NCI-H2107 (cell line): ENCODE measurements around the gene SRP68.
"Not testable (repeated sequence)": the region's sequence is repeated elsewhere in the genome, so short reads cannot be mapped to it uniquely, and the experiment has no call there.

Experiments
- DNase-seq: peaks from one replicate; lab custom pipeline; 2025; lab: John Stamatoyannopoulos, UW

SRP68 gene

DNA sequence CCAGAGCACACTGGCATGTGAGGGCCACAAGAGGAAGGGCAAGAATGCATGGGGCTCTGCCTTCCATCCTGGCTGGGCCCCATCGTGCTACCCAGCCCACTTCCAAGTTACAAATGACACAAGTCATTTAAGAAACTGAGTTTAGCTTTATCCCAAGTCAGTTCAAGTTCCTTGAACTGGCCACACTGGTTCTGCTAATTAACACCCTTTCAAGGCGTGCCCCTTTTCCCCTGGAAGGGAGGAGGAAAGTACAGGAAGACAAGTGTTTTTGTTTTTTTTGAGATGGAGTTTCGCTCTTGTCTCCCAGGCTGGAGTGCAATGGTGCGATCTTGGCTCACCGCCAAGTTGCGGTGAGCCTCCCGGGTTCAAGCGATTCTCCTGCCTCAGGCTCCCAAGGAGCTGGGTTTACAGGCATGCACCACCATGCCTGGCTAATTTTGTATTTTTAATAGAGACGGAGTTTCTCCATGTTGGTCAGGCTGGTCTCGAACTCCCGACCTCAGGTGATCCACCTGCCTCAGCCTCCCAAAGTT, 27.8 kb downstream of the SRP68 start:
- DNase-seq = not testable (repeated sequence)

DNA sequence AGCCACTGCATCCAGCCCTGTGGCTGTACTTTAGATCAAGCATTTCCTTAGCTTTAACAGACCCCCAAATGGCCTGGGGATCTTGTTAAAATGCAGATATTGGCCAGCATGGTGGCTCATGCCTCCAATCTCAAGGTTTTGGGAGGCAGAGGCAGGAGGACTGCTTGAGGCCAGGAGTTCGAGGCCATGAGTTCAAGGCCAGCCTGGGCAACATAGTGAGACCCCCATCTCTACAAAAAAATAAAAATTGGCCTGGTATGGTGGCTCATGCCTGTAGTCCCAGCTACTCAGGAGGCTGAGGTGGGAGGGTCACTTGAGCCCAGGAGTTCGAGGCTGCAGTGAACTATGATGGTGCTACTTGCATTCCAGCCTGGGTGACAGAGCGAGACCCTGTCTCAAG, 29.4 kb downstream of the SRP68 start:
- not testable (repeated sequence) for DNase-seq

DNA sequence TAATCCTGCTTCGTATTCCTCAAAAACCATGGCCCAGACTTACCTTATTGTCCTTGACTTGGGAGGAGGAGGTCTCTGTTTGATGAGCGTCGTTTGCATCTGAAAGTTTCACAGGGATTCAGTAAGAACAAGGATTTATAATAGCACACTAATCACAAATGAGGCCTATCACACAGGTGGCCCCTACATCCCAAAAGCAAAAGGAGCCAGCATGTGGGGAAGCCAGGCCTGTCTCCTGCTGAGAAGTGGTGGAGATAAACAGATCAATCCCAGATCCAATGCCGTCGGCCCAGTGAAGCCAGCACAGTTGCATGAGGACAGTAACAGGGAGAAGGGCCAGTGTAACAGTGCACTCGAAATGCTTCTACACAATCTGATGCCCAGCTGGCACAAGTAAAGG, 31.9 kb downstream of the SRP68 start:
- DNase-seq = no peak

DNA sequence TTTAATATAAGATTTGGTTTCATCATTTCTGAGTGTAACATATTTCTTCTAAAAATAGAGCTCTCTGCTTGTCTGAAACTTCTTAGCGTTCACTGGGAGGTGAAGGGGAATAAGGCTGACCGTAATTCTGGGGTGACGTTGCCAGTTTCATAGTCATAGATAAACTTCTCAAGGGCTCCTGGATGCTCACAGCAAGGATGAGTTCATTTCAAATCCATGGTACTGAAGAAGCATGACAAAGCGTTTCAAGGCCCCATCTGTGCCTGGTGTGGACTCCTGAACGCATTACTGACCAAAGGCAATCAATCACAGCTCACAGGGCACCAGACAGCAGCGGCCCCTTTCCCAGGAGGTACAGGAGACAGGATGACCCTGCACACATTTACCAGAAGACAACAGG, 33.2 kb downstream of the SRP68 start:
- DNase-seq = no peak

DNA sequence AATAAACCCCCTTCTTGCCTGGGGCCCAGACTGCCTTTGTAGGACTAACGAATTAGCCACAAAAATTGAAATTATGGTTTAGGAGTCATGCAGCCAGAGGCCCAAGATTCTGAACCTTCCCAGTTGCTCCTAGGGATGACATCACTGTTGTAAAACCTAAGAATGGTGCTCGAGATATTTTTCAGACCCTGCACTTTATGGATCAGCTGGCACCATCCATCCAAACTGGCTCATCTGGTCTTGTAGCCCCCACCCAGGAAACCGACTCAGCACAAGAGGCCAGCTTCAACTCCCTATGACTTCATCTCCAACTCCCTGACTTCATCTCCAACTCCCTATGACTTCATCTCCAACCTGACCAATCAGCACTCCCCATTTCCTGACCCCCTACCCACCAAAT, 34.3 kb downstream of the SRP68 start:
- no peak for DNase-seq

DNA sequence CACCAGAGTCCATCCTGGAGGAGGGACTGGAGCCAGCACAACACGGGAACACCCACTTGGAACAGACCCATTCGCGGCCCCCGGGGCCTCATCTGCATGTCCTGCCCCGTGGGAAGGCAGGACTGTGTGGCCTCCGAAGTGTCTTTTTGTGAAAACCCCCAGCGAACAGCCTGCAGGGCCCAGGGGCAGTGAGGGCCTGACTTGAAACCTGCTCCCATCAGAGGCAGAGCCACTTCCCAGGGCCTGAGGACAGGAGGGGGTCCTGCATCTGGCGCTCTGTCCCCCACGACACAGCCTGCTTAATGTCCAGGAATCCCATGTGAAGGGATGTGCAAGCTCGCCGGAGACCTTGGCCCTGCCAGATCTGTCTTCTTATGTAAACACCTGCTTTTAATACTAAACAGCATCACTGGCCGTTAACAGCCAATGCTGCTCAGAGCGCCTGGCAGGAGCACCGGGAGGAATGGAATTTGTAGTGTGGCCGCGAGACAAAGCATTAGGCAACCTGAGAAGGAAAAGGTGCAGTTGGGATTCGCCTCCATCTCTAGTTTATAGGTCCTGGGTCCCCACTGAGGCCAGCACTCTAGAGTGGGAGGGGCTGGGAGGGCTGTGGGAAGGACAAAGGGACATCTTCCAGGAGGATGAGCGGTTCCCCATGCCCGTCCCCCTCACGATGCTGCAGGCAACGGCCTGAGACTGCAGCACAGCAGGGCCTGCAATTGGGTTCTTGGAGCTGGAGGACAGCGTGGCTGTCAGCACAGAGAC, 35.6 kb downstream of the SRP68 start:
- DNase-seq = no peak

DNA sequence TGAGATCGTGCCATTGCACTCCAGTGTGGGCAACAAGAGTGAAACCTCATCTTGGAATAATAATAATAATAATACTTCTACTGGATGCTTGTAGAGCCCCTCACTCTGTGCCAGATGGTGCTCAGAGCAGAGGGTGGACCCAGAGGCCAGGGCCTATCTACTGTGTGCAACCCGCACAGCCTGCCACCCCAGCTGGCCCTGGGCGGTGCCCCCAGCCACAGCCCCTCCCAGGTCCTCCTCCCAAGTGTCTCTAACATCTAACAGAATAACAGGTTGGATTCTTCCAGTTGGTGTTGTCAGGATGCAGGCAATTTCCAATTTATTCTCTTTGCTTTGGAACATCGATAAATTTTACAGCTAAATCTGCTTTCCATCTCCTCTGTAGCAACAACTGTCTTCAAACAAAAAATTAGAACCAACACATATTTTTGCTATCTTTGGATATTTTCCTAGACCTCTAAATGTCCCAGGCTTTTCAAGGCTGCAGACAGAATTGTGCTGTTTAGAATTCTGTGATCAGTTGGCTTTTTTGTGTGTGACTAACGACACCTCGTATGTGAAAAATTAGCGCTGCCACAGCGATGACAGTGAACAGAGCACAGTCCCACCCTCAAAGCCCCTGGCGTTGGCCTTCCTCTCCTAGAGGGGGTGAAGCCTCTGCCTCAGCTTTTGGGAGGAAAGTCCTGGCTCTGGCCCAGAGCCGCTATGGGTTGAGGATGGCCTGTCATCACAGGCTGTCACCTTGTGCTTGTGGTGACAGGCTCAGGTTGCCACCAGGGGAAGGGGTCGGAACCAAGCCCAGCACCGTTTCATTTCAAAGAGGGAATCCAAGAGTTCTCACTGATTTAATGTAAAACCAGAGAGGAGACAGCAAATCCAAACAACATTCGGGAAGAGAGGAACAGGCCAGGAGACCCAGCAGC, 37.6 kb downstream of the SRP68 start:
- DNase-seq = no peak

DNA sequence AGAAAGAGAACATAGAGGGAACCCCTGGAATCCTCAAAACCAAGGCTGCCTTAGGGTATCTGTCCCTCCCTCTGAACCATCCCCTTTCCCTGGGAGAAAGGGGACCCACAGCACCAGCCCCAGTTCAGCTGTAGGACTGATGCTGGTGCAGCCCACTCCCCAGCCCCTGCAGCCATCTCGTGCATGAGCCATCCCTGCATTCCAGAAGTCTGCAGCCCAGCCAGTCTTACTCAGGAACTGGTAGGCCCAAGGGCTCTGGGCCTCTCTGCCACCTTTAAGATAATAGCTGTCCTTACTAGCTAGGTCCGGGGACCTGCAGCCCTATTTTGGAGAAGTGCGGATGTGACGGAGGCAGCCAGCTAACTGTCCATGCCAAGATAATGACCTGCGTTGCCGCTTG, 39.2 kb downstream of the SRP68 start:
- no peak for DNase-seq

DNA sequence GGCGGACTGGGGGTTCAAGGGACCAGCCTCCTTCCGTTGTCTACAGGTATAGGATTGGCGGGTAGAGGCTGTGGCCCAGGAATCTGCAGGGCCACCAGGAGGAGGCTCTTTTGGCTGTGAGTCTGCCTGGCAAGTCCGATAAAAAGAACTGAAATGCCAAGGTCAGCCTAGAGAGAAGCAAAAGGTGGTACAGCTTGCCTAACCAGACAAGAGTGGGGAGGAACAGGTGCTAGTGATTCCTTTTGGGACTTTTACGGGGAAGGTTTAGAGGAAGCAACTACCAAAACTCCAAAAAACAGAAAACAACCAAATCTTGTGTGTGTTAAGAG, 39.6 kb downstream of the SRP68 start:
- DNase-seq = no peak

DNA sequence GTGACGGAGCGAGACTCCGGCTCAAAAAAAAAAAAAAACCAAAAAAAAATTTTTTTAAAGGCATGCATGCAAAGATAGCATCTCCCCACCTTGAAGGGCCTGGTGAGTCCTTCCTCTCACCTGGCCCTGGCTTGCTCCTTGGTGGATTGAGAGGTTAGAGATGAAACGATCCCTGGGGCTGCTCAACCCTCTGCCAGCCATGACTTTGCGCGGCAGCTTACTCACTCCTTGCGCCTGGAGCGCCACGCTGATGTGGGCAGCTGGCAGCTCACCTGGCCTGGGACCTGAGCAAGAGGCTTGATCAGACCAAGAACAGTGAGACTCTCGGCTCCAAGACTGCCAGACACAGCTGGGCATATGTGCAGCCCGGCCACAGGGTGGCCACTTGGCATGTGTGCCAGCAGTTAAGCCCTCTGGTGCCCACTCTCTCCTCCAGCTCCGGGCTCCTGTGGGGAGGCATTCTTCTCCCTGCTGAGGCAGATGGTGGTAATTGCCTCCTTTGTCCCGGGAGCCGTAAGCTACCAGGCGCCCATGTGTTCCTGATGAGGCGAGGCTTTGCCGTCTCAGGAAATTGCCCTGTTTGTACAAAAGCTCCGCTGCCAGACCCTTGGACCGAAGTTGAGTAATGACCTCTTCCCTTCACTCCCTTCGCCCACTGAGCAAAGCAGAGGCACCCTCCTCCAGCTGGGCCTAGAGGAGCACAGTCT, 40.1 kb downstream of the SRP68 start:
- no peak for DNase-seq

DNA sequence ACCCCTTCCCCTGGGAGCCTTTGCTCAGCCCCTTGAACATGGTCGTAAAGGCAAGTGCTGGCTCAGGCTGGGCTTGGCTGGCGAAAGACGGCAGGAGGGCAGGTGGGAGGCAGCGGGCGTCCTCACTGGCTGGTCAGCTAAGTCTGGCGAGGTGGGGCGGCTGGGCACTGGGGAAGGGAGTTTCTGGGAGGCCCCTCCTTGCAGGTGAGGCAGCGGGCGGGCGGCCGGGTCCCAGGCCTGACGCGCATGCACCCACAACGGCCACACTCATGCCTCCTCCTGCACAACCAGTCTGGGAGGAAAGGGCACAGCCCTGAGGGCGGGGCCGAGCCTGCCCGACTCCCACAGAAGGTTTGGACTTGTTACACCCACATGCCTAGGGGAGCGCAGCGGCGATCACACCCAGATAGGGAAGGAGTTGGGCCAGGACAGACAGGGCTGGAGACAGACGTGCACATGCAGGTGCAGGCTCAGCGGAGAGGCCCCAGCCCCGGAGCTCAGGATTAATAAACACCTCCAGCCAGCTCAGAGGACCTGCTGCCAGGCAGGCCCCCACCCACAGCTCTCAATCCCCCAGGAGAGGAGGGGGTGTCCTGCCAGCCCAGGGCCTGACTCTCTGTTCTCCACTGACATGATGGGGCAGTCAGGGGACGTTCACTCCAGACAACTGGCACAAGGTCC, 45.0 kb downstream of the SRP68 start, which contains the start of gene EVPL:
Gene EVPL, minus strand, starts transcription at position 148 of the 681 bp plus-strand sequence. Its CDS starts 108 bp downstream, at position 40.
- DNase-seq = no peak

DNA sequence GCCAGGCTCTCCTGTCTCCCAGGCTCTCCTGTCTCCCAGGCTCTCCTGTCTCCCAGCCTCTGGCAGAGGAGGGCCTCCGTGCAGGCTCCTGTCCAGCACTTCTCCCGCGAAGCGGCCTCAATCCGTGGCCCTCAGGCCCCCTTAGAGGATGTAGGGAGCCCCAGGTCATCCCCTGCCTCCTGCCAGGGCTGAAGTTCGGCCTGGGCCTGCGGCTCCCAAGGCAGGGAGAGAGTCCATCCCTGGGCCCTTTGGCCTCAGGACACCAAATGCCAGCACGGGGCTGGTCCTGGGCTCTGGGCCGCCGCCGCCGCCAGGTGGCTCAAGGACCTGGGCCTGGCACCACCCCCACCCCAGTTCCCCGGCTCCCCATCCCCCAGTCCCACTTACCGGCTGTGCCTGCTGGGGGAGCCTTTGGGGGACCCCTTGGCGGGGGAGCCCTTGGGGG, 45.6 kb downstream of the SRP68 start:
- DNase-seq = no peak

DNA sequence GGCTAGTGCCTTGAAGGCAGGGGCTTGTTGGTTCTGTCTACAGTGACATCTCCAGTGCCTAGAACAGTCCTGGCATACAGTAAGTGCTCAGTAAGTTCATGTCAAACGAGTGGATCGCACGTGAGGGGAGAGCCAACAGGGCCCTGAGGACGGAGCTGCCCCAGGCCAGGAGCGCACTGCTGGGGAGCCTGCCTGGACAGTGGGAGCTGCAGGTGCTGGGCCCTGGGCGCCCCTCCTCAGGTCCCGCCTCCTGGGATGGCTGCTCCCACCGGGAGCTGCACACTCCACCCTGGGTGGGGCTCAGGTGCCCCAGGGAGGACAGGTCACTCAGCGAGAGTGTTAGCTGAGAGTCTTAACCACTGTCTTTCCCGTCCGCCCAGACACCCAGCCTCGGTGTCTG, 47.0 kb downstream of the SRP68 start:
- DNase-seq = no peak

DNA sequence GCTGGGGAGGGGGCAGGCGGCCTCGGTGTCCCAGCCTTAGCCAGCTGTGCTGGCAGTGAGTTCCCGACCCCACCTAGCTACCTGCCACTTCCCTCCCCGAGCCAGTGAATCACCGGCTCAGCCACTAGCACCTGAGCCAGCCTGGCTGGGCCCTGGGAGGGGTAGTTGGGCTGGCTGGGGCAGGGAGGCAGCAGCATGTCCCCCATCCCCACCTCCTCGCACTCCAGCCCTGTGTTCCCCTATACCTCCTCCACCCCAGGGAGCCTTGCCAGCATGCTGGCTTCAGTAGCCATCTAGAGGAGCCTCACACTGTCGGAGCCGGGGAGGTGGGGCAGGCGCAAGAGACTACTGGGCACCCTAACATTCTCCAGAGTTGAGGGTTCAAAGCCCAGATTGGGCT, 48.0 kb downstream of the SRP68 start:
- DNase-seq = no peak

DNA sequence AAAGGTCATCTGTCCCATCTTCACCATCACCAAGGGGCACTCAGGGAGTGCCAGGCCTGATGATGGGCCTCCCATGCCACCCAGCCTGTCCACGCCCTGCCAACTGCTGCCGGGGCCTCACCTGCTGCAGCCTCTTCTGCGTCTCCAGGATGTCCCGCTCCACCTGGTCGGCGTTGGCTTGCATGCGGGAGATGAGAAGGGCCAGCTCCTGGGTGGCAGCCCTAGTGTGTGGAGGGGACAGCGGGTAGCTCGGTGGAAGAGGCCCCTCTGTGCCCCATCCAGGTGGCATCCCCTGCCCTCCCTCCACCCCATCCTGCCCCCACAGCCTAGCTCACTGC, 48.4 kb downstream of the SRP68 start:
- DNase-seq = no peak

DNA sequence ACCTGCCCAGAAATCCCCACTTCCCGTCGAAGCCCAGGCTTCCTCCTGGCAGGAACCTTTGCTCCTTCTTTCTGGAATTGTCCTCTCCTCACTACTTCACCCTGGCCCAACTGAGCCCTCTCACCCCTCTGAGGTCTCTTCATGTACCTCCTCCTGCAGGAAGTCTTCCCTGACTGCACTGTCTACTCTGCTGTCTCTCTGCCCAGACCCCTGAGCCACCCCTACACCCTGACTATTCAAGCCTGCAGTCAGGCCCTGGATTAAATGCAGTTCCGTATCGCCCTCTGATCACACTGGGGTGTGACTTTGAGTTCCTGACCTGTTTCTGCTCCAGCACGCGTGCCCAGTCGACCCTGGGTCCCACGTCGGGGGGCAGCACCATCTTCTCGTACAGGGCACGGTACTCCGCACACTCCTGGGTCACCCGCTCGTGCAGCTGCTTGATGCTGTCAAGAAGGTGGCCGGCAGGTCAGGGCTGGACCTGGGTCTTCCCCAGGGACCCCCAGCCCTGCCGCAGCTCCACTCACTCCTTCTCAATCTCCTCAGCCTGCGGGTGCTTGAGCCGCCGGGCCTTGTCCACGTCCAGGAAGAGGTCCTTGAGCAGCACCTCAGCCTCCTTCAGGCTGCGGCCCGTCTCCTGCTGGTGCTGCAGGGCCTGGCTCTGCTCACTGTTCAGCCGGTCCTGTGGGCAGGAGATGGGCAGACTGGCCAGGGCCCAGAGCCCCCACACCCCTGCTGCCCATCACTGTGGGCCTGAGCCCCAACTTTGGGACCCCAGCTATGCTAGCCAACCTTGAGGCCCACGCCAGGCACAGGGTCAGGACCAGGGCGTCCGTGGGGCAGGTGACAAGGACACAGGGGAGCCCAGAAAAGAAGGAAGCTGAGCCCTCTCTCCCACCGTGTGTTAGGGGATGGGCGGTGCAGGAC, 49.1 kb downstream of the SRP68 start:
- no peak for DNase-seq

DNA sequence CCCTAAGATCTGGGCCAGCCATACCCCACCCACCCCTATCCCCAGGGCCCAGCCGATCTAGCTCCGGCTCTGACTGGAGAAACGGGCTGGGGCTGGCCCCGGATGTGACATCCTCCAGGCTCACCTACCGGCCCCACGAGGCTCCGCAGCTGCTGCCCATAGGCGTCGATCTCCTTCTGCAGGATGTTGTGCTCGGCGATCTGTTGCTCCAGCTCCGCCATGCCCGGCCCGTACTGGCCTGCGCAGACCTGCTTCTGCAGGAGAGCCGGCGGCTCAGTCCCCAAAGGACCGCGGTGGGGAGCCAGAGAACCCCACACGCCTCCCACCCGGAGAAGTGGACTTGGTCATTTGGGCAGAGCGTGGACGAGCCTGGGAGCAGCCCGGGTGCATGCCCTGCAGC, 50.0 kb downstream of the SRP68 start:
- DNase-seq = no peak

DNA sequence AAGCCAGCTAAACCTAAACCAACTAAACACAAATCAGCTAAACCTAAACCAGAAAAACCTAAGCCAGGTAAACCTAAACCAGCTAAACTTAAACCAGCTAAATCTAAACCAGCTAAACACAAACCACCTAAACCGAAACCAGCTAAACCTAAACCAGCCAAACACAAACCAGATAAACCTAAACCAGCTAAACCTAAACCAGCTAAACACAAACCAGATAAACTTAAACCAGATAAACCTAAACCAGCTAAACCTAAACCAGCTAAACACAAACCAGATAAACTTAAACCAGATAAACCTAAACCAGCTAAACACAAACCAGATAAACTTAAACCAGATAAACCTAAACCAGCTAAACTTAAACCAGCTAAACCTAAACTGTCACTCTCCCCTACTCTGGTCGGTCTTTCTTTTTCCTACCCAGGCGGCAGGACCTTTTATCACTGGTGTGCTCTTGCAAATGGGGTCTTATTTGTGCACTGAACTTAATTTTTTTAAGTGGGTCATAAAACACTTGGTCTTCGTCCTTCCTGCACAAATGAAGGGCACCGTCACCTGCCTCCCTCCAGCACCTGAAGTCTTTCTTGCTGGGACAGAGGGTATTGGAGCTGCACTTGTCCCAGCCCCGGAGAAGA, 52.4 kb downstream of the SRP68 start:
- DNase-seq = no peak

DNA sequence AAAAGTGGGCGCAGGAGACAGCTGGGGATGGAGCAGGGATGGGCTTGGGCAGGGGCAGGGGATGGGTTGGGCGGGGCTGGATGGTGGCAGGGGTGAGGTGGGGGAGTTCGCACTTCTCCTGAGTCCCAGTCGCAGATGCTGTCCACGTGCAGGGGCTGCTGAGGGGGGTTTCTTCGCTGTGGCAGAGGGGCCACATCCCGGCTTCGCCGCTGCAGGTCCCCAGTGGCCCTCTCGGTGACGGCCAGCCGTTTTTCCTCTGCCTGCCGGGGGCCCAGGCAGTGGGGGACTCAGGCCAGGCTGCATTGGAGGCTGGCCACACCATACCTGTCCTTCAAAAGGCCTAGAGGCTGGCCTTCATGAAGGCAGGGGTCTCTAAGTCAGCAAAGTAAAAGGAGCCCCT, 53.5 kb downstream of the SRP68 start:
- DNase-seq = no peak

DNA sequence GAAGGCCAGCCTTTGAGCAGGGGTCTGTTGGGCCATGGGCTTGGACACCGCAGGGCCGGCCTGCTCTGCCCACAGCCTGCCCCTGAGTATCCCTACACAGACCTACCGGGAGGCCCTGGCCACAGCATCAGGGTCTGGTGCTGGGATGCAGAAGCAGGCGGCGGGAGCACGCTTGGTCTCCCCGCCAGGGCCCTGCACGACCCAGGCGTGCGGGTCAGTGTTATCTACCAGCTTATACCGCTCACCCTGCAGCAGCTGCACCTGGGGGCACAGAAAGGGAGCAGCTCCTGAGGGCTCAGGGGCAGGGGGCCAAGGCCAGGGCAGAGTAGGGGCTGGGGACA, 54.0 kb downstream of the SRP68 start:
- DNase-seq = no peak
